HepG2 (cell line): Measurements from ENCODE around the gene KLC4. TPM values are rescaled to one million over a fixed set of nuclear protein-coding genes. Genes with fewer than 3 reads are reported as not detected.

Source experiments
- DDIT3 ChIP-seq: sonication (generic); formaldehyde crosslinking; IDR thresholded peaks from 2 replicates; pipeline ENCODE4 v1.4.0; 2020; ENCODE audit warnings: mild to moderate bottlenecking, missing genetic modification reagents
- HMG20B ChIP-seq: conservative IDR thresholded peaks from 2 replicates; pipeline ENCODE4 v1.6.1; 2016; ENCODE audit warnings: missing genetic modification reagents, missing compliant biosample characterization
- KDM4B ChIP-seq: sonication (generic); formaldehyde crosslinking; IDR thresholded peaks from 2 replicates; pipeline ENCODE4 v1.4.0; 2020; ENCODE audit warnings: missing genetic modification reagents
- KIAA2018 ChIP-seq: sonication (generic); formaldehyde crosslinking; IDR thresholded peaks from 2 replicates; pipeline ENCODE4 v1.5.0; 2020; ENCODE audit warnings: mild to moderate bottlenecking, missing genetic modification reagents, borderline replicate concordance
- MBNL3 ChIP-seq: fragments of 250-450 bp; sonication (Bioruptor Pico); conservative IDR thresholded peaks from 2 replicates; pipeline ENCODE4 v1.8.0; 2022; ENCODE audit warnings: mild to moderate bottlenecking, inconsistent platforms
- MIER3 ChIP-seq: IDR thresholded peaks from 2 replicates; pipeline ENCODE4 v1.6.1; 2016; ENCODE audit warnings: missing compliant biosample characterization, borderline replicate concordance
- POLR2AphosphoS5 ChIP-seq: IDR thresholded peaks from 2 replicates; pipeline ENCODE4 v1.6.1; 2012; ENCODE audit warnings: low read depth, low read length
- SNAPC4 ChIP-seq: sonication (generic); formaldehyde crosslinking; IDR thresholded peaks from 2 replicates; pipeline ENCODE4 v1.4.0; 2020; ENCODE audit warnings: mild to moderate bottlenecking, missing genetic modification reagents
- ZNF225 ChIP-seq: sonication (generic); formaldehyde crosslinking; IDR thresholded peaks from 2 replicates; pipeline ENCODE4 v1.4.0; 2020; ENCODE audit warnings: mild to moderate bottlenecking, missing genetic modification reagents
- ZNF296 ChIP-seq: sonication (generic); formaldehyde crosslinking; conservative IDR thresholded peaks from 2 replicates; pipeline ENCODE4 v1.5.0; 2020; ENCODE audit warnings: mild to moderate bottlenecking, missing genetic modification reagents
- ZNF414 ChIP-seq: sonication (generic); formaldehyde crosslinking; IDR thresholded peaks from 2 replicates; pipeline ENCODE4 v1.5.0; 2020; ENCODE audit warnings: missing genetic modification reagents
- ZNF44 ChIP-seq: sonication (generic); formaldehyde crosslinking; IDR thresholded peaks from 2 replicates; pipeline ENCODE4 v1.5.1; 2020; ENCODE audit warnings: mild to moderate bottlenecking, missing genetic modification reagents
- ZNF564 ChIP-seq: sonication (generic); formaldehyde crosslinking; IDR thresholded peaks from 2 replicates; pipeline ENCODE4 v1.8.1; 2023; ENCODE audit warnings: mild to moderate bottlenecking, missing genetic modification reagents
- ZNF737 ChIP-seq: sonication (generic); formaldehyde crosslinking; IDR thresholded peaks from 2 replicates; pipeline ENCODE4 v1.5.0; 2020; ENCODE audit warnings: missing genetic modification reagents, mild to moderate bottlenecking, borderline replicate concordance
- polyA plus RNA-seq, 8 experiments: library from polyadenylated mRNA; depleted of rRNA in 3 of 8; stranded (reverse) in 7 of 8; unstranded in 1 of 8; fragments of >200 nt; fragmentation: Illumina TruSeq in 4 of 8; extraction: Trizol in 4 of 8; gene quantifications; 2 replicates each; pipeline versions ENCODE4 v1.2.1 to v1.2.3, GENCODE V29; 2011 to 2016; ENCODE audit warnings: low read depth in 4 of 8, missing spikeins in 1 of 8, mixed read lengths in 1 of 8; ENCODE audit not compliant: insufficient read depth in 1 of 8
- total RNA-seq, 5 experiments: library from RNA; depleted of rRNA; stranded (reverse); fragments of >200 nt; fragmentation: Illumina TruSeq; extraction: Trizol; gene quantifications; 2 replicates each; pipeline ENCODE4 v1.2.3, GENCODE V29; 2016; ENCODE audit warnings: low read depth in 1 of 5

Gene KLC4
- total and polyA plus RNA-seq, 2 of the 13 experiments (the other 11 are each of a cell fraction or from before 2014, with no cell fraction given) = 45.4 to 70.4 TPM

GRCh38 chr6:43013843-43014433 is 45.5 kb upstream of the KLC4 start, which contains the start of the genes KLHDC3 and MEA1 (continued):
- TF ChIP-seq HMG20B (CRISPR knock-in tag) = 0 out of 2 replicates have a peak, but pooled peaks have one; percentile 18
- no peak for TF ChIP-seq DDIT3 (CRISPR knock-in tag)
- no peak for TF ChIP-seq ZNF225
- TF ChIP-seq SNAPC4 (CRISPR knock-in tag) = no peak
- TF ChIP-seq ZNF44 (CRISPR knock-in tag) = no peak
- TF ChIP-seq MIER3 (CRISPR knock-in tag) = peak; percentile 65; the same call in 1 of the 2 replicates
- TF ChIP-seq POLR2AphosphoS5 = peak; percentile 70
- no peak for TF ChIP-seq MBNL3 (CRISPR knock-in tag)
- no peak for TF ChIP-seq ZNF296
- peak; percentile 63; the same call in 1 of the 2 replicates for TF ChIP-seq ZNF414 (CRISPR knock-in tag)
- no peak for TF ChIP-seq KIAA2018 (CRISPR knock-in tag)
- TF ChIP-seq ZNF564 (CRISPR knock-in tag) = no peak
- TF ChIP-seq ZNF737 = no peak
- TF ChIP-seq KDM4B (CRISPR knock-in tag) = no peak
